Keratinocyte (primary cell): ENCODE data around the gene CHMP4B.

Source experiments
- CTCF ChIP-seq, 3 experiments: IDR thresholded peaks in 1 of 3; conservative IDR thresholded peaks in 1 of 3; optimal IDR thresholded peaks in 1 of 3; 2 replicates in 2 of 3; 3 replicates in 1 of 3; pipeline versions ENCODE3 to v1.5.1; 2011; ENCODE audit warnings: low read length in 3 of 3, mild to moderate bottlenecking in 3 of 3, moderate library complexity in 2 of 3, control low read depth in 1 of 3, inconsistent platforms in 1 of 3; ENCODE audit not compliant: insufficient read depth in 2 of 3; ENCODE audit errors: extremely low read depth in 1 of 3
- EZH2 ChIP-seq: IDR thresholded peaks from one replicate; pipeline ENCODE4 v1.6.1; 2012; ENCODE audit warnings: inconsistent platforms, mild to moderate bottlenecking, low read length, moderate library complexity

GRCh38 chr20:33772439-33772838, 38.7 kb upstream of the CHMP4B start:
- TF ChIP-seq CTCF (optimal IDR thresholded peaks at IDR 0.05 in 1 of 3, IDR thresholded peaks at IDR 0.05 in 1 of 3, conservative IDR thresholded peaks at IDR 0.05 in 1 of 3; ENCODE audit: extremely low read depth in 1 of 3, insufficient read depth in 2 of 3, low read length in 3 of 3) (no peak), EZH2 (no peak)
